Measurements from ENCODE around the gene FAM107B.

- no peak for TF ChIP-seq REST (IDR thresholded peaks at IDR 0.05; ENCODE audit: low read depth, low read length)
- no peak for TF ChIP-seq SMAD1 (IDR thresholded peaks at IDR 0.05; ENCODE audit: low read depth, partially characterized antibody)
- no peak for TF ChIP-seq NRF1 (conservative IDR thresholded peaks at IDR 0.05; ENCODE audit: low read depth, low read length)
- TF ChIP-seq EZH2 (IDR thresholded peaks at IDR 0.05; ENCODE audit: borderline replicate concordance, control insufficient read depth, low read depth, low read length) = no peak
- TF ChIP-seq CTCF (IDR thresholded peaks at IDR 0.05 in 2 of 3, conservative IDR thresholded peaks at IDR 0.05 in 1 of 3; ENCODE audit: control insufficient read depth in 2 of 3, extremely low read depth in 1 of 3, insufficient read depth in 1 of 3, low read depth in 3 of 3, low read length in 3 of 3) = no peak
- TF ChIP-seq RBBP5 (conservative IDR thresholded peaks at IDR 0.05) = no peak
- no peak for TF ChIP-seq ZNF207 (IDR thresholded peaks at IDR 0.05; ENCODE audit: borderline replicate concordance)
These were observed 57.1 kb downstream of the FAM107B start for GRCh38 chr10:14717552-14717951.

Data from GM12878 (cell line).